HCT116 (cell line): ENCODE results near the gene ADGRV1.
"Not testable (repeated sequence)": the region's sequence is repeated elsewhere in the genome, so short reads cannot be mapped to it uniquely, and the experiment has no call there.

Experiments used
- CEBPB ChIP-seq: IDR thresholded peaks from 2 replicates; pipeline ENCODE4 v1.6.1; 2012; ENCODE audit warnings: low read depth
- ELF1 ChIP-seq: IDR thresholded peaks from 2 replicates; pipeline ENCODE4 v1.6.1; 2012; ENCODE audit warnings: low read depth, borderline replicate concordance
- EZH2 ChIP-seq: fragments of 200-600 bp; sonication (generic); IDR thresholded peaks from 2 replicates; pipeline ENCODE4 v1.6.1; 2017; ENCODE audit warnings: antibody characterized with exemption, mixed run types
- POLR2A ChIP-seq: IDR thresholded peaks from 2 replicates; pipeline ENCODE4 v1.7.0; 2011; ENCODE audit warnings: borderline replicate concordance; ENCODE audit not compliant: insufficient read depth, insufficient read length; ENCODE audit errors: extremely low read depth
- RAD21 ChIP-seq: IDR thresholded peaks from 2 replicates; pipeline ENCODE4 v1.6.1; 2012; ENCODE audit warnings: low read depth, mild to moderate bottlenecking
- TF ChIP-seq, protein P1 (sequence below), 3 experiments: fragments of 200-600 bp in 1 of 3; sonication (generic) in 1 of 3; IDR thresholded peaks in 2 of 3; conservative IDR thresholded peaks in 1 of 3; 2 replicates each; pipeline ENCODE4 v1.5.1; 2012 to 2017; ENCODE audit warnings: low read depth in 2 of 3, low read length in 2 of 3, antibody characterized with exemption in 1 of 3, borderline replicate concordance in 1 of 3, control low read depth in 1 of 3, mild to moderate bottlenecking in 1 of 3, mixed read lengths in 1 of 3, mixed run types in 1 of 3, moderate library complexity in 1 of 3; ENCODE audit not compliant: insufficient read depth in 1 of 3
- TF ChIP-seq, protein P2 (sequence below): IDR thresholded peaks from 2 replicates; pipeline ENCODE4 v1.6.1; 2012

GRCh38 chr5:90770006-90770541 is 211.5 kb downstream of the ADGRV1 start:
- TF ChIP-seq, protein P1, sequence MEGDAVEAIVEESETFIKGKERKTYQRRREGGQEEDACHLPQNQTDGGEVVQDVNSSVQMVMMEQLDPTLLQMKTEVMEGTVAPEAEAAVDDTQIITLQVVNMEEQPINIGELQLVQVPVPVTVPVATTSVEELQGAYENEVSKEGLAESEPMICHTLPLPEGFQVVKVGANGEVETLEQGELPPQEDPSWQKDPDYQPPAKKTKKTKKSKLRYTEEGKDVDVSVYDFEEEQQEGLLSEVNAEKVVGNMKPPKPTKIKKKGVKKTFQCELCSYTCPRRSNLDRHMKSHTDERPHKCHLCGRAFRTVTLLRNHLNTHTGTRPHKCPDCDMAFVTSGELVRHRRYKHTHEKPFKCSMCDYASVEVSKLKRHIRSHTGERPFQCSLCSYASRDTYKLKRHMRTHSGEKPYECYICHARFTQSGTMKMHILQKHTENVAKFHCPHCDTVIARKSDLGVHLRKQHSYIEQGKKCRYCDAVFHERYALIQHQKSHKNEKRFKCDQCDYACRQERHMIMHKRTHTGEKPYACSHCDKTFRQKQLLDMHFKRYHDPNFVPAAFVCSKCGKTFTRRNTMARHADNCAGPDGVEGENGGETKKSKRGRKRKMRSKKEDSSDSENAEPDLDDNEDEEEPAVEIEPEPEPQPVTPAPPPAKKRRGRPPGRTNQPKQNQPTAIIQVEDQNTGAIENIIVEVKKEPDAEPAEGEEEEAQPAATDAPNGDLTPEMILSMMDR (IDR thresholded peaks at IDR 0.05 in 2 of 3, conservative IDR thresholded peaks at IDR 0.05 in 1 of 3; ENCODE audit: borderline replicate concordance in 1 of 3, insufficient read depth in 1 of 3, low read depth in 2 of 3, low read length in 2 of 3), result not testable (repeated sequence)
- not testable (repeated sequence) for TF ChIP-seq POLR2A, EZH2, CEBPB, RAD21, ELF1
- TF ChIP-seq, protein P2, sequence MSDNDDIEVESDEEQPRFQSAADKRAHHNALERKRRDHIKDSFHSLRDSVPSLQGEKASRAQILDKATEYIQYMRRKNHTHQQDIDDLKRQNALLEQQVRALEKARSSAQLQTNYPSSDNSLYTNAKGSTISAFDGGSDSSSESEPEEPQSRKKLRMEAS, result not testable (repeated sequence)
